Stimulated activated CD8-positive, alpha-beta memory T cell treated with anti-CD3 and anti-CD28 coated beads, Interleukin-4, amount 100 ng/mL, for 4 hours (primary cell): ENCODE measurements around the gene GPR150.

Experiments used
- DNase-seq, 2 donors: peaks; one replicate each; pipeline ENCODE4 v3.0.0-alpha.2; 2020; ENCODE audit warnings: low read depth in 2 of 2, low spot score in 1 of 2

GPR150 gene

GRCh38 chr5:95649842-95650620 lies 30.1 kb downstream of the GPR150 start:
- DNase-seq = no peak

GRCh38 chr5:95652849-95653248 lies 33.0 kb downstream of the GPR150 start:
- DNase-seq = no peak

DNA sequence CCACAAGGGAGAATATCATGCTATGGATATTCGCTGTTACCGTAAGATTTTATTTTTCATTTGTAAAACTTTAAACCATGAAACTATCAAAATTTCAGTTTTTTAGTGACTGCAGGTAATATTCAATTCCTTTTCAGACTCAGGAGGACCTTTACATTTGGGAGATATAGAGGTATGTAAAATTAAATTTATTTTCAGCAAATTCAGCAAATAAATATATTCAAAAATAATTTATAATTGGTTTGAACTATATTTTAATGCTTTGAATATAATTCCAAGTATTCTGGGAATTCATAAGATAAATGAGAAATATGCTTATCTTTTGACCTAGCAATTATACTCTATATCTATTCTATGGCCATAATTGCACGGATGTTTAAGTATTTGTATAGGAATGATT lies 34.3 kb downstream of the GPR150 start:
- DNase-seq = no peak

GRCh38 chr5:95655575-95655974 lies 35.7 kb downstream of the GPR150 start:
- no peak for DNase-seq

DNA sequence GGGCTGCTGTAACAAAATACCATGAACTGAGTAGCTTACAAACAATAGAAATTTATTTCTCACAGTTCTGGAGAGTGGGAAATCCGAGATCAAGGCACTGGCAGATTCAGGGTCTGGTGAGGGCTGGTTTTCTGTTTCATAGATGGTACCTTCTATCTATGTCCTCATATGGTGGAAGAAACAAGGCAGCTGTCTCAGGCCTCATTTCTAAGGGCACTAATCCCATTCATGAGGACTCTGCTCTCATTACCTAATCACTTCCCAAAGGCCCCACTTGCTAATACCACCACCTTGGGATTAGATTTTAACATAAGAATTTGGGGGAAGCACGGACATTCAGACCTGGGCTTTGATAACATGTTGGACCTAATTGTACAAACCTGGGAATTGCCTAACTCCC lies 40.2 kb downstream of the GPR150 start:
- DNase-seq = no peak

DNA sequence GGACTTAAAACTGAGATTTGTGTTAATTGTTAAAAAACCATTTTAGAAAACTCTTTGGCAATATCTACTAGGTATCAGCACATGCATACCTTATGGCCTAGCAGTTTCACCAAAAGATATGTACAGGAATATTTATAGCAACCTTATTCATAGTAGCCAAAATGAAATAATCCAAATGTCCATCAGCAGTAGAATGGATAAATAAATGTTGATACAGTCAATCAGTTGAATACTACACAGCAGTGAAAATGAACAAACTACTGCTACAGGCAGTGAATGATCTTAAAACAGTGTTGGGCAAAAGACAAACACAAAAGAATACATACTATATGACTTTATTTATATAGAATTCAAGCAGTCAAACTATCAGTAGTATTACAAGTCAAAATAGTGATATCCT lies 43.1 kb downstream of the GPR150 start:
- no peak for DNase-seq

GRCh38 chr5:95664204-95664786 lies 44.4 kb downstream of the GPR150 start:
- DNase-seq = no peak

DNA sequence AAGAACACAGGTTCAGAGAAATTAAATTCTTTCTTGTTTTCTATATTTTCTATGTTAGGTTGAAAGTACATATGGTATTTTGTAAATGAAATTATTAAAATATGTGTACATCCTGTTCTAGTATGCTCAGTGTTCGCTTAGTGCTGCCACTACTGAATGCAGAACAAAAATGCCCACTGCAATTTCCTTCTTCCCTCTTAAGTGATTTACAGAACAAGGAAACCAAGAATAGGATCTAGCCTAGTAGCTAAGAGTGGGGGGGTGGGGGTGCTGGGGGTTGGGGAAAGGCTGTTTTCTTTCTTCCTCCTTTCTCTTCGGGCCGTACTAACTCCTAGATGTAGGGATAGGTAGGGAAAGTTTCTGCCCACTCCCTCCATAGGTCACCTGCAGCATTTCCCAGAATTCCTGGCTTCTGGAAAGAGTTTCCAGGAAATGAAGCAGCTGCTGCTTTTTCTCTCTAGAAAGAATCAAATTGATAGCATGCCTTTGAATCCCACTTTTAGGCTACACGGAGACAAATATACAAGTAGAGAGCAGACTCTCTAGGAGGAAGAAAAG lies 47.3 kb downstream of the GPR150 start:
- no peak for DNase-seq

GRCh38 chr5:95667678-95668077 lies 47.8 kb downstream of the GPR150 start:
- no peak for DNase-seq

- no peak for DNase-seq
These were observed 48.3 kb downstream of the GPR150 start for GRCh38 chr5:95668216-95668615.

GRCh38 chr5:95668728-95669127 lies 48.8 kb downstream of the GPR150 start:
- DNase-seq = no peak

GRCh38 chr5:95669540-95669939 lies 49.7 kb downstream of the GPR150 start:
- DNase-seq = no peak

- no peak for DNase-seq
These were observed 50.1 kb downstream of the GPR150 start for GRCh38 chr5:95669985-95670384.

DNA sequence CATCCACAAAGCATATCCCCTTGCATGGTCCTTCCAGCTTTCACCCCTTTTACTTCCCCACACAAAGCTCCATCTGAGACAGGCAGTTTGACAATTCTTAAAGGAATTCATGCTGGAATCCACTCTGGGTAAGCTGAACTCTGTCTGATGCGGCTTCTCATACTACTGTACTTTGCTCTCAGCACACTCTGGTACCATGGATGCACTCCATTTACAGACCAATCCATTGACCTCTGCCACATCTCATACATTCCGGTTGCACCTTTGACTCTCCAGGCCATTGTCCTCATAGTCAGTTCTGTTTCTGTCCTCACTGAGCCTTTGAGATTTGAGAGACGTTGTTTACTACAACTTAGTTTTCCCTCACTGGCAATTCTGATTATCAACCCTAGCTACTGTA lies 50.7 kb downstream of the GPR150 start:
- no peak for DNase-seq
